Uterus (tissue), 2 donors: ENCODE measurements around the gene COPZ2.

ENCODE experiments used
- POLR2A ChIP-seq, 2 donors: fragments of 450-650 bp; IDR thresholded peaks; one replicate each; pipeline ENCODE4 v1.6.1; 2016; ENCODE audit warnings: antibody characterized with exemption in 2 of 2, mild to moderate bottlenecking in 1 of 2, moderate library complexity in 1 of 2
- TF ChIP-seq, protein P1 (sequence below), 4 experiments: fragments of 200-600 bp in 2 of 4; fragments of 450-650 bp in 2 of 4; sonication (generic) in 2 of 4; IDR thresholded peaks; one replicate each; pipeline ENCODE4 v1.5.1; 2016 to 2019; ENCODE audit warnings: antibody characterized with exemption in 4 of 4, mild to moderate bottlenecking in 2 of 4, moderate library complexity in 1 of 4

DNA sequence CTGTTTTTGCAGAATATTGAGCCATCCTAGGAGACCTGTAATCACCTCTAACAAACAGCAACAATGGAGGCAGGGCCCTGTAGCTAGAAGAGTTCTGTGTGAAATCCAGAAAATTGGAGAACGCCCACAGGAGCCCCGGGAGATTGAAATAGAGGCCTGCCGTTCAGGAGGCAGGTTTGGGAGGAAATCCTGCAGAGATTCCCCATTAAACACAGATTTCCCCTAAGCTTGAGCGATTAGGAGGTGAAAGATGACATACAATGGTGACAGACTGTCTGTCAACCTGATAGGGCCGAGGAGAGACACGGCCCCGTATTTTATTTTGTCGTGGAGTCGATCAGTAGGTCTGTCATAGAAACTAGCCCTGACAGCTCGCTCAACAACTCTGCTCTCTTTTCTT is 48.4 kb downstream of the COPZ2 start:
- TF ChIP-seq, protein P1, sequence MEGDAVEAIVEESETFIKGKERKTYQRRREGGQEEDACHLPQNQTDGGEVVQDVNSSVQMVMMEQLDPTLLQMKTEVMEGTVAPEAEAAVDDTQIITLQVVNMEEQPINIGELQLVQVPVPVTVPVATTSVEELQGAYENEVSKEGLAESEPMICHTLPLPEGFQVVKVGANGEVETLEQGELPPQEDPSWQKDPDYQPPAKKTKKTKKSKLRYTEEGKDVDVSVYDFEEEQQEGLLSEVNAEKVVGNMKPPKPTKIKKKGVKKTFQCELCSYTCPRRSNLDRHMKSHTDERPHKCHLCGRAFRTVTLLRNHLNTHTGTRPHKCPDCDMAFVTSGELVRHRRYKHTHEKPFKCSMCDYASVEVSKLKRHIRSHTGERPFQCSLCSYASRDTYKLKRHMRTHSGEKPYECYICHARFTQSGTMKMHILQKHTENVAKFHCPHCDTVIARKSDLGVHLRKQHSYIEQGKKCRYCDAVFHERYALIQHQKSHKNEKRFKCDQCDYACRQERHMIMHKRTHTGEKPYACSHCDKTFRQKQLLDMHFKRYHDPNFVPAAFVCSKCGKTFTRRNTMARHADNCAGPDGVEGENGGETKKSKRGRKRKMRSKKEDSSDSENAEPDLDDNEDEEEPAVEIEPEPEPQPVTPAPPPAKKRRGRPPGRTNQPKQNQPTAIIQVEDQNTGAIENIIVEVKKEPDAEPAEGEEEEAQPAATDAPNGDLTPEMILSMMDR (IDR thresholded peaks at IDR 0.05) = no peak
- no peak for TF ChIP-seq POLR2A (IDR thresholded peaks at IDR 0.05)
